ENCODE data around the gene TRA2A. TPM values are rescaled to one million over a fixed set of nuclear protein-coding genes. Genes with fewer than 3 reads are reported as not detected.

Gene TRA2A
- total RNA-seq: 100 to 1,000 TPM; 116 to 127 TPM

- Mint-ChIP-seq H3K27ac (peak within 1 kb of the TSS; percentile 99), H3K36me3 (ENCODE audit: low read depth) (peaks cover 52% of the 10 kb centered on the region), H3K27me3 (no peaks in the 10 kb centered on the region), H3K4me1 (peaks cover 18% of the 10 kb centered on the region), H3K9me3 (no peaks in the 10 kb centered on the region), H3K4me3 (peak within 1 kb of the TSS; percentile 92)
- ATAC-seq (replicated peaks): peak; percentile 94
These were observed at the start of gene TRA2A for GRCh38 chr7:23531794-23532489. TRA2A (minus strand) TSS chr7:23531981; CDS start chr7:23531824, 157 bp downstream.

- no peak overlapping the region for H3K4me3 Mint-ChIP-seq
- no peak overlapping the region for H3K27ac Mint-ChIP-seq
- no peaks in the 10 kb centered on the region for H3K4me1 Mint-ChIP-seq
- no peaks in the 10 kb centered on the region for H3K9me3 Mint-ChIP-seq
- H3K27me3 Mint-ChIP-seq: peaks cover 15% of the 10 kb centered on the region
- no peaks in the 10 kb centered on the region for H3K36me3 Mint-ChIP-seq (ENCODE audit: low read depth)
- ATAC-seq (replicated peaks): peak; percentile 73
These were observed 38.9 kb upstream of the TRA2A start for GRCh38 chr7:23570592-23571200.

- no peaks in the 10 kb centered on the region for H3K4me1 Mint-ChIP-seq
- H3K36me3 Mint-ChIP-seq (ENCODE audit: low read depth): no peaks in the 10 kb centered on the region
- ATAC-seq (replicated peaks): no peak
- H3K4me3 Mint-ChIP-seq: no peak overlapping the region
- H3K9me3 Mint-ChIP-seq: no peaks in the 10 kb centered on the region
- H3K27ac Mint-ChIP-seq: no peak overlapping the region
- peaks cover 5% of the 10 kb centered on the region for H3K27me3 Mint-ChIP-seq
These were observed 26.5 kb upstream of the TRA2A start for GRCh38 chr7:23558303-23558702.

GRCh38 chr7:23547662-23548061 is 15.9 kb upstream of the TRA2A start:
- H3K27me3 Mint-ChIP-seq: no peaks in the 10 kb centered on the region
- no peaks in the 10 kb centered on the region for H3K9me3 Mint-ChIP-seq
- H3K4me3 Mint-ChIP-seq: no peak overlapping the region
- H3K27ac Mint-ChIP-seq: peak overlapping the region; percentile 68
- peaks cover 4% of the 10 kb centered on the region for H3K4me1 Mint-ChIP-seq
- H3K36me3 Mint-ChIP-seq (ENCODE audit: low read depth): no peaks in the 10 kb centered on the region
- ATAC-seq (replicated peaks): no peak

- Mint-ChIP-seq H3K36me3 (ENCODE audit: low read depth) (no peaks in the 10 kb centered on the region), H3K27ac (no peak overlapping the region), H3K4me3 (peak overlapping the region; percentile 25), H3K4me1 (peaks cover 4% of the 10 kb centered on the region), H3K9me3 (no peaks in the 10 kb centered on the region), H3K27me3 (no peaks in the 10 kb centered on the region)
- peak; percentile 91 for ATAC-seq (replicated peaks)
These were observed 15.3 kb upstream of the TRA2A start for GRCh38 chr7:23546897-23547572.

- no peak for ATAC-seq (replicated peaks)
- Mint-ChIP-seq H3K27me3 (no peaks in the 10 kb centered on the region), H3K4me1 (peaks cover 4% of the 10 kb centered on the region), H3K27ac (no peak overlapping the region), H3K9me3 (no peaks in the 10 kb centered on the region), H3K4me3 (no peak overlapping the region), H3K36me3 (ENCODE audit: low read depth) (no peaks in the 10 kb centered on the region)
These were observed 13.7 kb upstream of the TRA2A start for GRCh38 chr7:23545493-23545892.

GRCh38 chr7:23544913-23545354 is 13.2 kb upstream of the TRA2A start:
- no peak for ATAC-seq (replicated peaks)

GRCh38 chr7:23542752-23543151 is 11.0 kb upstream of the TRA2A start:
- ATAC-seq (replicated peaks): no peak
- H3K36me3 Mint-ChIP-seq (ENCODE audit: low read depth): no peaks in the 10 kb centered on the region

More at GRCh38 chr7:23544913-23545354, 13.2 kb upstream of the TRA2A start:
- Mint-ChIP-seq H3K9me3 (no peaks in the 10 kb centered on the region), H3K27me3 (no peaks in the 10 kb centered on the region), H3K36me3 (ENCODE audit: low read depth) (no peaks in the 10 kb centered on the region), H3K27ac (no peak overlapping the region), H3K4me1 (peaks cover 7% of the 10 kb centered on the region), H3K4me3 (no peak overlapping the region)

GRCh38 chr7:23539494-23539907 is 7.7 kb upstream of the TRA2A start:
- peak; percentile 40 for ATAC-seq (replicated peaks)
- peak overlapping the region; percentile 83 for H3K27ac Mint-ChIP-seq
- H3K27me3 Mint-ChIP-seq: no peaks in the 10 kb centered on the region
- H3K4me3 Mint-ChIP-seq: peak overlapping the region; percentile 71
- peaks cover 12% of the 10 kb centered on the region for H3K4me1 Mint-ChIP-seq
- no peaks in the 10 kb centered on the region for H3K36me3 Mint-ChIP-seq (ENCODE audit: low read depth)
- H3K9me3 Mint-ChIP-seq: no peaks in the 10 kb centered on the region

More at GRCh38 chr7:23542752-23543151, 11.0 kb upstream of the TRA2A start:
- H3K27me3 Mint-ChIP-seq: no peaks in the 10 kb centered on the region
- H3K4me1 Mint-ChIP-seq: peaks cover 16% of the 10 kb centered on the region
- no peak overlapping the region for H3K27ac Mint-ChIP-seq
- no peak overlapping the region for H3K4me3 Mint-ChIP-seq
- no peaks in the 10 kb centered on the region for H3K9me3 Mint-ChIP-seq

GRCh38 chr7:23538301-23538700 is 6.5 kb upstream of the TRA2A start:
- Mint-ChIP-seq H3K36me3 (ENCODE audit: low read depth) (no peaks in the 10 kb centered on the region), H3K4me1 (peaks cover 12% of the 10 kb centered on the region), H3K27ac (no peak overlapping the region), H3K4me3 (no peak overlapping the region), H3K9me3 (no peaks in the 10 kb centered on the region), H3K27me3 (no peaks in the 10 kb centered on the region)
- no peak for ATAC-seq (replicated peaks)

- peak overlapping the region; percentile 92 for H3K4me3 Mint-ChIP-seq
- peaks cover 11% of the 10 kb centered on the region for H3K4me1 Mint-ChIP-seq
- no peaks in the 10 kb centered on the region for H3K9me3 Mint-ChIP-seq
- no peak for ATAC-seq (replicated peaks)
- H3K27me3 Mint-ChIP-seq: no peaks in the 10 kb centered on the region
- H3K27ac Mint-ChIP-seq: peak overlapping the region; percentile 99
- peaks cover 39% of the 10 kb centered on the region for H3K36me3 Mint-ChIP-seq (ENCODE audit: low read depth)
These were observed 1.4 kb upstream of the TRA2A start for GRCh38 chr7:23533238-23533604.

GRCh38 chr7:23532490-23533237 is 883 bp upstream of the TRA2A start:
- ATAC-seq (replicated peaks): no peak
- peak overlapping the region; percentile 92 for H3K4me3 Mint-ChIP-seq
- no peaks in the 10 kb centered on the region for H3K9me3 Mint-ChIP-seq
- H3K4me1 Mint-ChIP-seq: peaks cover 11% of the 10 kb centered on the region
- H3K27ac Mint-ChIP-seq: peak overlapping the region; percentile 99
- peaks cover 45% of the 10 kb centered on the region for H3K36me3 Mint-ChIP-seq (ENCODE audit: low read depth)
- no peaks in the 10 kb centered on the region for H3K27me3 Mint-ChIP-seq

- Mint-ChIP-seq H3K4me1 (peaks cover 20% of the 10 kb centered on the region), H3K27ac (peak overlapping the region; percentile 99), H3K9me3 (no peaks in the 10 kb centered on the region), H3K36me3 (ENCODE audit: low read depth) (peaks cover 54% of the 10 kb centered on the region), H3K27me3 (no peaks in the 10 kb centered on the region), H3K4me3 (peak overlapping the region; percentile 92)
- ATAC-seq (replicated peaks): peak; percentile 66
These were observed 559 bp downstream of the TRA2A start for GRCh38 chr7:23531050-23531793.

- peaks cover 56% of the 10 kb centered on the region for H3K36me3 Mint-ChIP-seq (ENCODE audit: low read depth)
- H3K9me3 Mint-ChIP-seq: no peaks in the 10 kb centered on the region
- H3K27me3 Mint-ChIP-seq: no peaks in the 10 kb centered on the region
- H3K4me3 Mint-ChIP-seq: peak overlapping the region; percentile 92
- peak overlapping the region; percentile 99 for H3K27ac Mint-ChIP-seq
- H3K4me1 Mint-ChIP-seq: peaks cover 21% of the 10 kb centered on the region
- ATAC-seq (replicated peaks): no peak
These were observed 1.4 kb downstream of the TRA2A start for GRCh38 chr7:23530405-23530804.
